GM19324 (cell line): ENCODE measurements around the gene RBM7.
A peak's percentile ranks its signal among the peaks of the same experiment; 100 is the strongest.

Experiments
- ATAC-seq: cut with Tn5 transposase; IDR thresholded peaks from one replicate; pipeline ENCODE4 v1.9.1; 2021; ENCODE audit warnings: mild to moderate bottlenecking, moderate library complexity; ENCODE audit not compliant: unreplicated experiment, low FRiP score

The RBM7 gene

DNA sequence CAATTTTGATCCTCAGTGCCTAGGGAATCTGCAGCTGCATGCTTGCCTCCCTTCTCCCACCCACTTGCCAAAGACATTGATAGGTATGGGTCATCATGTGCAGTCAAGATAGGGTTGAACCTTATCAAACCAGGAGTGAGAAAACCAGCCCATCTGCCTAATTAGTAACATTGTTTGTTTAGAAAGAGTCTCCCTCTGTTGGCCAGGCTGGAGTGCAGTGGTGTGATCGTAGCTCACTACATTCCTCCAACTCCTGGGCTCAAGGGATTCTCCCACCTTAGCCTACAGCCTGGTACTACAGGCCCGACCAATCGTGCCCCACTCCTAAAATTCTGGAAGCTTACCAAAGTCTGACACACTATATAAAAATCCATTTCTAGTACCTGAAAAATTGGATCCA, 4.7 kb upstream of the RBM7 start:
- ATAC-seq: no peak

DNA sequence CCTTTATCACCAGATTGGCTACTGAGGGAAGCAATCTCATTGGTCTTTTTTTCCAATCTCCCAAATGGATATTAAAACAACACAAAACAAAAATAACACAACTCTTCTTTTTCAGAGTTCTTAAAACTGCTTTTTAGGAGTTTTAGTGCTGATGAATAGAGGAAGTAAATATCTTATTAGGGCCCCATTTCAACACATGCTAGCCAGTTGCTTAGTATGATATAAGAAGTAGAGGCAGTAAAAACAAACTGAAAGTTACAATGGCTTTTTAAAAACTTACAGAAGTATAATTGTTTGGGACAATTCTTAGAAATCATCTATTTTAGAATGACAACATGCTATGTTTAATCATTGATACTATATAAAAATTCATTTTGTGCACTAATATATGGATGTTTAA, 3.5 kb upstream of the RBM7 start:
- ATAC-seq: no peak

DNA sequence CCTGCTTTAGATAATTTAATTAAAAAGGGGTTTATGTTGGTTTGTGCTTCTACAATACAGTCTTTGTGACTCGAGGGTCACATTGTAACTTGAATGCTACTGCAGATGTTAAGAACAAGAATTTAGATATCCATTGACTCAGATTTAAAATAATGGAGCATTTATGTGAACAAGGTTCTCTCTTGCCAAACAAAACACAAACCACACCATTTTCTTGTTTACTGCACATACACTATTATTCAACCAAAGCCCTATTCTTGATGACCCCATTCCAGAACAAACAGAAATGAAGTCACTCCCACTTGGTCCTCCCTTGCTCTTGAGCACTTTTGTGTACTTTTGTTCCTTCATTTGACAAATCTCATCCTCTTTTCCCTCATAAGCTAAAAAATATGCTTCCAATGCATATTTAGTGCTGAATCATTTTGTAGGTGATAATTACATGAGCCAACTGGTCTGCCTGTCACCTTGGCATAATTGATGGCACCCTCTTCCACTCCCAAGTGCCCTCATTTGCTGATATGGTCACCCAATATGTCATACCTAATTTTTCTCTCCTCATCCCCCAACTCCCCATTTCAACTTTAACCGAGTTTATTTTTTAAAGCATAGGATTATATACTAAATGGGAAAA, 3.0 kb upstream of the RBM7 start:
- no peak for ATAC-seq

DNA sequence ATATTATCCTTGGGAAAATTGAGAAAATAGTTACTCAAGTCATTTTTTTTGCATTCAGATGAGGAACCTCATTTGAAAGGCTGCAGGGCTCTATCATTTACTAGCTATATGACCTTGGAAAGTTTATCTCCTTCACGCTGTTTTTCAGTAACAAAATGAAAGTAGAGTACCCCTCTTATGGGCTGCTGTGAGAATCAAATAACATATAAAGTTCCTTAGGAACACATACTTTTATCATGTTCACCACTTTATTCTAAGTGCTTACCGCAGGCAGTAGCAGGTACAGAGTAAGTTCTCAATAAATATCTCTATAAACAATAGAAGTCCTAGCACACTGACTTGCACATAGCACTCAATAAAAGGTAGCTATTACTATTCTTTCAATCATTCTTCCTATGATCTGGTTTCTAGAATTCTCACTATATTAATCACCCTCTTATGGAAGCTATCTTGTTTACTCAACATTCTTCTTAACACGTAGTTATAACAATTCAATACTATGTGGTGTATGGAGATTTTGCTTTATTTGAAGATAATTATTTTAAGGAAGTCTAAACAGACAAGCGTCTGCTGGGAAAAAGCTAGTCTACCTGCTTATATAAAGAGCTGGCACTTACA, 2.1 kb upstream of the RBM7 start:
- no peak for ATAC-seq

DNA sequence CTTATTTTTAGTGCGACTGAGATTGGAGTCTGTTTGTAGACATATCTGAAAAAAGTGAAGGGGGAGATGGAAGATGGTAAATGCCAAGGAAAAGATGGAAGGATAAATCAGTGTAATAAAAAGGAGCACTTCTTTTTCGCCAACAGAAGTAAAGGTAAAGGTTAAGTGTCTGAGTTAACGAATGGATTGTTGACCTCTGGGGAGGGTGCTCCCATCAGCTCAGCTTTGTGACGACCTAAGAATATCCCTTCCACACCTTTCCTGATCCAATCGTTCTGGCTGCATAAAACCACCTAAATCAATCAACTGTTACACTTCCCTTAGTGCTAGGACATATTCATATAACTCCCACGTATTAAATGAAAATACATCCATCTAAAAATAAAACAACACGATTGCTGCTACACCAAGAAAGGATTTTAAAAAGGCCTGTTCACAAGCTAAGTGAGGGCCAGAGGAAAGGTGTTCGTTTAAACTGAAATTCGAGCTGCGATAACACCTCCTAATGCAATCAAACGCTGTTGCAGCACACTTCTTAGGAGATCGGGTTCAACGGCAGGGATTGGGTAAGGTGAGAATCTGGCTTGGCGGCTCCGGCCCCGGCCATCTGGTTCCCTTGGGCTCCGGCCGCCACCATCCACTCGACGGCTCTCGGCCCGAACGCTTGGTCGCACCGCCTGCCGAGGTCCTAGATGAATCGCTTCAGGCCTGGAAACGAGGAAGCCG, 813 bp upstream of the RBM7 start:
- ATAC-seq: peak; percentile 17

DNA sequence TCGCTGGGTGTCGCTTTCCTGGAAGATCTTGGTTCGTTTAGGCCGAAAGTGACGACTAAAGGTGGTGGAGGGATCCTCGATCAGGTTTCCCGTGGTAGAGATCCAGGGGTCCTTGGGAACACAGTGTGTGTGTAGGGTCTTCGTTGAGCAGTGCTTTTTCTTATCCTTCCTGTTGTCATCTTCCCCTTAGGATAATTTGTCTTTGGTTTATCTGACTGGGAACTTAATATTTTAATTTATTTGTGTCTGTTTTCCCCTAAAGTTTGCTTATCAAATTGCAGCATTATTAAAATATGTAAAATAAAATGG, 403 bp downstream of the RBM7 start:
- ATAC-seq: no peak

DNA sequence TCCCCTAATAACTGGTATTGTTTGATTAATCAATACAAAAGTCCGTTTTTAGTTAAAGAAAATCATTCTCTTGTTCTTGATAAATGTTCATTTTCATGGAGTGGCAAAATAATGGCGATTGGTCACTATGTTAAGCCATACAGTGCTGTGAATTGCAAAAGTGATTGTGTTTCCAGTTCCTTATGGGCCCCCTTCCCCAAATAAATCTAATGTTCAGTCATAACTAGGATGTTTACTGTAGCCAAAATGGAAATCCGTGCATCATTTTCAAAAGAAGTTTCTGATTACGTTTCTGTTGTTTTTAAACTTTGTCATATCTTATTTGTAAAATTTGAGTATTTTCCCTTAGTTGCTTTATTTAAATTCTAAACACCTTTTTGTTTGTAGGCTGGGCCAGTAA, 845 bp downstream of the RBM7 start:
- no peak for ATAC-seq

DNA sequence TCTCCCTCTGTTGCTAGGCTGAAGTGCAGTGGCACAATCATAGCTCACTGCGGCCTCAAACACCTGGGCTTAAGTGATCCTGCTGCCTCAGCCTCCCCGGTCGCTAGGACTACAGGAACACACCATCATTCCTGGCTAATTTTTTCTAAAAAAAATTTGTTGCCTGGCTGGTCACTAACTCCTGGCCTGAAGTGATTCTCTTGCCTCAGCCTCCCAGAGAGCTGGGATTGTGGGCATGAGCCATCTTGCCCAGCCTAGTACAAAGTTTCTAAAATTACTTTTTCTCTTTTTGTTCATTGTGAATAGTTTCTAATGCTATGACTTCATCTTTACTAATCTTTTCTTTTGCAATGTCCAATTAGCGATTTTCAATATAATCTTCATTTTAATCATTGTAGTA, 12.5 kb downstream of the RBM7 start:
- no peak for ATAC-seq

DNA sequence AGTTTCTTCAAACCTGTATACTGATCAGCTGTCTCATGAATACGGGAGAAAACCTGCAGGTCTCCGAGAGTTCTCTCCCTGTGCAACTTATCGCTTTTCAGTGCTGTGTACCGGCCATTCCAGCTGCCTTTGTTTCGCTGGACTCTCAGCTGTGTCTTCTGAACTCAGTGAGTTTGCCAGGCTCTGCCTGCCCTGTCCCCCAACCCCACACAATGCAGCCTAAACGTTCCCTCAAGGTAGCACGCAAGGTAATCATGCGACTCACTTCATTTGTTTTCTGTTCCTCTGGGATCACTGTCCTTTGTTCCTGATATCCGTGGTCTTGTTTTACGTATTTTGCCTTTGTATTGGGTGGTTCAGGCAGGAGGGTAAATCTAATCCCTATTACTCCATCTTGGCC, 13.5 kb downstream of the RBM7 start:
- ATAC-seq: no peak

DNA sequence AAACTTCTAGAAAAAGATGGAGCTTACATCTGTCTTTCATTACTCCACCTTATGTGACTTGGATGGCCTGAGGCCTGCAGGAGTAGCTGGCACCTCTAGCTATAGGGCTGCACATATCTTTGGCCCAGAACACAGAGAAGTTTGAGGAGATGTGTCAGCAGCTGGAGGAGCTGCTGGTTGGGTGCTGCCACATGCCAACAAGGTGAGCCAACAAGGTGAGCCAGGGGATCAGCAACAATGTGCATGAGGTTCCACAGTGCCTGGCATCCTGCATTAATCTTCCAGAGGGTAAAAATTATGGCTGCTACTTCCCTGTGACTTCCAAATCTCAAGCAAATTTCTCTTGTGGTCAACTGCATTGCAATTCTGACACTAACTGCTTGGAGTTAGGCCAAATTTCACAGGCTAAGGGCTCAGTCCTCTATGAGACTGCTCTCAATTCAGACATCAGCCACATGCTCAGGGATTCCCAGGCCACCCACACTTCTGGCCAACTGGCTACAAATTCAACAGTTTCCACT, 16.0 kb downstream of the RBM7 start:
- no peak for ATAC-seq

DNA sequence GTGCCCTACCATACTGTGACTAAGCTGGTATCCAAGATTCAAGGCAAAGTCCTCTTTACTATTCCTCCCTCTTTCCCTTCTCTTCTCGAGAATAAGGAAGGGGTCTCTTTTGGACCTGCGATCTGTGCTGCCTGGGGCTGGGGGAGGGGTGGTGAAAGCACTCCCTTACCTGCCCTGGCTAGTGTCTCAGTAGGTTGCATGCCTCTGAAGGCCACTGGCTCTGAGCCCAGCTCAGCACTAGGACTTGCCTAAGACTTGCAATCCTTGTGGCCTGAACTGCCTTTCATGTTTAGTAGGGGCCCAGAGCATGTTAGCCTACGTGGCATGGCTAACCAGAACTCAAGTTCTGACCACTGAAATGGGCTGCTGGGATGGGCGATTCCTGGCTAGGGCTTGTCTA, 25.8 kb downstream of the RBM7 start:
- ATAC-seq: no peak

DNA sequence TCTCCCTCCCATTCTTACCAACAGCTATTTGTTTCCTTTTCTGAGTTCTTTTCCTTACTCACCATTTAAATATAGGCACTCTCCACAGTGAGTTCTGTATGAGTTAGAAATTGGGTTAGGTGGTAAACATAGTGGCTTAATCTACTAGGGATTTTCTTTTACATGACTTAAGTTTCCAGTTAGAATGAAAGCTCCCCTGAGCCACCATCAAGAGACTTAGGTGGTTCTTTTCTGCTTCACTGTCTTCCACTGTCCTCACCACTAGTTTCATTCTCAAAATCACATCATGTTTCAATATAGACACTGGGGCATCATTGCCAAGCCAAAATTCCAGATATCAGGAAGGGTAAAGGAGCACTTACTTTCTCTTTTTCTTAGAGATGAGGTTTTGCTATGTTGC, 29.8 kb downstream of the RBM7 start:
- no peak for ATAC-seq

DNA sequence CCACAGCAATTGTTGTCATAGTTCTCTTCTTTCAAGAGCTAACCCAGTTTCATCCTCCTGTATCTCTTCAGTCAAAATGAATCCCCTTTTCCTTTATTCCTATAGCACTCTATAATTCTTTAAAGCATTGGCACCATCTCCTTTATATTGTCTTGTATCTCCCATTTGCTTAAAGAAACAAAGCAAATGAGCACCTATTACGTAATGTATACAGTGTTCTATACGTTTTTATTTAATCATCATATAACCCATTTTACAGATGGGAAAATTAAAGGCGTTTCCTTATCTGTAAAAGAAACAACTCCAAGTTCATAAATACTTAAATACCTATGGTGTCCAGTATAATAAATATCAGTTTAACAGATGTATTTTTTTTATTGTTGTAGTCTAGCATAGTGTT, 32.4 kb downstream of the RBM7 start:
- ATAC-seq: no peak

DNA sequence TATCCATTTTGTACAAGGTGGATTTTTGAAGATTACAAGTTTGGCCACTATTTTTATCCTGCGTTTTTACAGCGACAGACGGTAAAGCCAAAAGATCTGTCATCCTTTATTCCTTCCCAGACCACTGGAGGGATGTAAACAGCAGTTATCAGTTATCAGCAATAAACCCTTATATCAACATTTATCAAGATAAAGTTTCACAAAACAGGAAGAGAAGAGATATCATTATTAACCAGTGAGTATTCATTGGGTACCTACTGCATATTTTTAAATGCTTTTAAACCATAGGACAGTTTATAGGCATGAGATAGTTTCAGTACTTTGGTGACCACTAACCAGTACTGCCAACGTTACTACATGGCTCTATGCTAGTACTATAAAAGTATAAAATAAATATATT, 32.9 kb downstream of the RBM7 start:
- ATAC-seq: no peak

DNA sequence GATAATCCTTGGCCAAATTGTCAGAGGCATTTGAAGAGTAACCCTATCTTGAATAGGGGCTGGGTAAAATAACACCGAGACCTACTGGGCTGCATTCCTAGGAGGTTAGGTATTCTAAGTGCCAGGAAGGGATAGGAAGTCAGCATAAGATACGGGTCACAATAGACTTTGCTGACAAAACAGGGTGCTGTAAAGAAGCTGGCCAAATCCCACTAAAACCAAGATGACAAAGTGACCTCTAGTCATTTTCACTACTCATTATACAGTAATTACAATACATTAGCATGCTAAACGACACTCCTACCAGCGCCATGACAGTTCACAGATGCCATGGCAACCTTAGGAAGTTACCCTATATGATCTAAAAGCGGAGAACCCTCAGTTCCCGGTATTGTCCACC, 37.8 kb downstream of the RBM7 start:
- no peak for ATAC-seq

DNA sequence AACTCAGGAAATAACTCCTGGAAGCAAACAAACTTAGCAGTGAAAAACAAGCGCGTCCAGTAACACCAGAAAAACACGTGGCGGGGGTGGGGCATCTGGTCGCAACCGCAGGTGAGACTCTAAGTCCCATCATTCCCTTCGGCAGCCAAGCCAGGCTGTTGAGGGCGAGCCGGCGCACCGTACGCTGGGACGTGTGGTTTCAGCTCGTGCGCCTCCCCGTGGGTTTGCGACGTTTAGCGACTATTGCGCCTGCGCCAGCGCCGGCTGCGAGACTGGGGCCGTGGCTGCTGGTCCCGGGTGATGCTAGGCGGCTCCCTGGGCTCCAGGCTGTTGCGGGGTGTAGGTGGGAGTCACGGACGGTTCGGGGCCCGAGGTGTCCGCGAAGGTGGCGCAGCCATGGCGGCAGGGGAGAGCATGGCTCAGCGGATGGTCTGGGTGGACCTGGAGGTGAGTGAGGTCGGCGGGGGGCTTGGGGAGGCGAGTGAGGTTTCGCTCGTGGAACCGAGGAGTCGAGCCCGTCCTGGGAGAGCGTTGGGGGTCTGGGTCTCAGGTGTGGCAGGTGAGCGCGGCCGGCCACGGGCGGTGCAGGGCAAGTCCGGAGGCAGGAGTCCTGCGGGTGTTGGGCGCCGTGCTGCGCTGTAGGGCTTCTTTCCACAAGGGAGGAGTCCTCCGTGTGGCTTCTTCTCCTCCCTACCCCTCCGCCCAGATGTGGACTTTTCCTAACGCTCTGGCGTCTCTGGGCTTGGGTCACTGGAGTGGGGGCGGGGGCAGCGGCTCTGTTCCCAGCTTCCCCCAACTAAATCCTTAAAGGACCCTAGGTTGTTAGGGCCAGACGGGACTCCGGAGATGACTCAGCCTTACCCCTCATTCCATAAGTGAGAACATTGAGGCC, 39.0 kb downstream of the RBM7 start, which contains the start of gene REXO2:
TSS of gene REXO2 (plus strand) at position 239 of the 892 bp plus-strand sequence. CDS start at position 301, 62 bp downstream.
- ATAC-seq: peak; percentile 98

DNA sequence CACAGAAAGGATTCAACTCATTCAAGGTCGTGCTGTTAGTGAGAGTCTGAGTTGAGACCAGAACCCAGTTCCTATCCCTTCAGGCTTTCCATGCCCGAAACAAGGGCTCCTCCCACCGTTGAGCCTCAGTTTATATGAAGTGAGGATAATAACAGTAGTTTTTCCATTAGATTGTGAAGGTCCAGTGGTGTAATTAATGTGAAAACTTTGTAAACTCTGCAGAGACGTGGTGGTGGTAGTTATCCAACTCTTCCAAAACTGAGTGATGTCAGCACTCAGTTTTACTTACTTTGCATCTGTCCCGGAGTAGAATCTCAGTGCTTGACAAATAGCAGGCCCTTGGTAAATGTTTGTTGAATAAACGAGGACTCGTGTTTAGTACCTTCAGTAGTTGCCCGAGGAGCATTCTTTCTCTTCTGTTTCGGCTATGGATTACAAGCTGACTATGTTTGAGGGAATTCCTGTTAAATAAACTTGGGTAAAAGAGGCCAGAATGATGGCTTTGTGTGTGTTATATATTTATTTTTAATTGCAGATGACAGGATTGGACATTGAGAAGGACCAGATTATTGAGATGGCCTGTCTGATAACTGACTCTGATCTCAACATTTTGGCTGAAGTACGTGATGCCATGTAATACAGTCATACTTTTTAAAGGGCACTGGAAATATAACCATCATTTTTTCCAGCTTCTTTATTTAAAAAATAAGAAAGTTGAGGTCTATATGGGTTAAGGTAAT, 39.8 kb downstream of the RBM7 start:
- no peak for ATAC-seq

DNA sequence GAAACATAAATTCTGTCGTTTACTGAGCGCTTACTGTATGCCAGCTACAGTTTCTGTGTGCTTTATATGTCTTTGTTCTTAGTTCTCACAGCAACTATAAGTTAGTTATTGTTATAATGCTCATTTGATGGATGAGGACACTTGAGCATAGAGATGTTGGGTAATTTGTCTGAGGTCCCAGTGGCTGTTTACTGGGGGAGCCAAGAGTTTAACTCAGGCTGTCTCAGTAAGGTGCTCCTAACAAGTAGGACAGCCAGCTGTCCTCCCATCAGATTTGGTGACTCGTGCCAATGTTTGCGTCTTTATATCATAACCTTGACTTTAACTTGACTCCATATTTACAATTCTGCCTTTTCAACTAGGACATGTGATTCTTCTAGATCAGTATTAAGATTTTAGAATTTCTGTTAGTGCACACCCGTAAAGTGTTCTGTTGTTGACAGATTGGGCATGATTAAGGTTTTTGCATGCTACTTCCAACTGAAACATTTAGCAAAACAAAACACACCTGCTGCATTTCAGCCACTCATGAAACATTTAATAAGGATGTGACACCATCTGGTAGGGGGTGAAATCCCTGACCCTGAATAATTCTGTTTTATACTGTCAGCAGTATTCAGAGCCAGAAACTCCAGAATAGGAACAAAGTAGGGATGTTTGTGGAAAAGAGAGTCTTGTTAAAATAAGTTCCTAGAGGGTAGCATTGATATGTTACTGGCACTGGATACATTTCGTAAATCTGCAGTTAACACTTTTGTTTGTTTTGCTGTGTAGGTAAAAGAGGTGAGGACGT, 40.7 kb downstream of the RBM7 start:
- ATAC-seq: no peak

DNA sequence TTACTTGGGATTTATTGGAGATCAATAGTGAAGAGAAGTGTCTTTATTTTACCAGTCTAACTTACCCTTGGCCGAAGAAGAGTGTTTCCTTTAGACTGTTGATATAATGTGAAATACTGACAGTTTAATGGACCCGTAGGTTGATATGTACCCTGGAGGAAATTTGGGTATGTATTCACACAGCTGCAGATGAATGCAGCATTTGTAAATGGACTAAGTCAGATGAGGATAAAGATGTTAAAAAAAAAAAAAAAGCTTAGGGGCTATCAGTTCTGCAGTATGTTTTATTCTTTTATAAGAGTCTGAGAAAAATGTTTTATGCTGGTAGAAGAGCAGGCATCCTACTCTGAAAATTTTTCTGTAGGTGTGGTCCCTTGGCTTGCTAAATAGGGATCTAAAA, 41.5 kb downstream of the RBM7 start:
- ATAC-seq: no peak
